Measurements from ENCODE around the gene C11orf68. TPM values are rescaled to one million over a fixed set of nuclear protein-coding genes. Genes with fewer than 3 reads are reported as not detected.

The C11orf68 gene
- total RNA-seq, 1 donor from 2014 or later: 34.6 TPM

DNA sequence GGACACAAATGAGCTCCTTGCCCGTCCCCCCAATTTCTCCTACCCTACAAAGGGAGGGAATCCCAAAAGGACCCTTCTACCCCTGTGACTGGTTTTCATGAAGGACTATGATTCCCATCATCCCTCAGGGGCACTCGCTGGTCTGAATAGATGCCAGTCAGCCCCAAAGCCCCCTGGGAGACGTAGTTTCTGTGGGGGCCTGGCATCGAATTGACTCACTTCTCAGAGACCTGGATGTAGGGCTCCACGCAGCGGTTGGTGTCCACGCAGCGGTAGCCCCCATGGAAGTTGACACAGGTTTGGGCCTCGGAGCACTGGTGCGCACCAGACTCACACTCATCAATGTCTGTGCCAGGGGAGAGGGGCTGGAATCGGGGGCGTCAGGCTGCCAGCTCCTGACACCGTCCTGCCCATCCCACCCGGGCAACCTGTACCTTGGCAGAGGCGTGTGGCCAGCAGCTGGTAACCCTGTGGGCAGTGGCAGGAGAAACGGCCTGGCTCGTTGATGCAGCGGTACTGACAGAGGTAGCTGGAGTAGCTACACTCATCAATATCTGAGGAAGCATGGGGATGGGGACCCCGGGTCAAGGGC is 50.7 kb downstream of the C11orf68 start:
- Histone ChIP-seq H3K36me3 (ENCODE audit: insufficient read depth, low read length) (peaks cover 28% of the 10 kb centered on the region), H4K20me1 (ENCODE audit: insufficient read depth, low read length) (peaks cover 82% of the 10 kb centered on the region), H3K4me2 (ENCODE audit: low read length) (no peak overlapping the region), H3K9me3 (ENCODE audit: insufficient read depth, low read depth, low read length) (no peaks in the 10 kb centered on the region), H3K9ac (ENCODE audit: low read length) (no peak overlapping the region), H3K27ac (ENCODE audit: low read depth, low read length) (no peak overlapping the region), H3K79me2 (ENCODE audit: insufficient read depth, low read length) (peaks cover 59% of the 10 kb centered on the region), H3K4me1 (ENCODE audit: insufficient read depth, low read length) (peaks cover 27% of the 10 kb centered on the region), H3K4me3 (ENCODE audit: insufficient read depth, low read depth, low read length) (no peak overlapping the region), H2AFZ (ENCODE audit: low read depth, low read length) (no peak overlapping the region), H3K27me3 (ENCODE audit: insufficient read depth, low read length) (no peaks in the 10 kb centered on the region)
- Mint-ChIP-seq H3K27ac (ENCODE audit: unreplicated experiment) (peak overlapping the region; percentile 26), H3K36me3 (ENCODE audit: low read depth, unreplicated experiment) (peaks cover 12% of the 10 kb centered on the region), H3K4me3 (ENCODE audit: unreplicated experiment) (peak overlapping the region; percentile 60), H3K4me1 (ENCODE audit: low read depth, unreplicated experiment) (peaks cover 18% of the 10 kb centered on the region), H3K9me3 (ENCODE audit: unreplicated experiment) (no peaks in the 10 kb centered on the region), H3K27me3 (ENCODE audit: low read depth, unreplicated experiment) (no peaks in the 10 kb centered on the region)
- FAIRE-seq: no peak
- TF ChIP-seq, protein P1, sequence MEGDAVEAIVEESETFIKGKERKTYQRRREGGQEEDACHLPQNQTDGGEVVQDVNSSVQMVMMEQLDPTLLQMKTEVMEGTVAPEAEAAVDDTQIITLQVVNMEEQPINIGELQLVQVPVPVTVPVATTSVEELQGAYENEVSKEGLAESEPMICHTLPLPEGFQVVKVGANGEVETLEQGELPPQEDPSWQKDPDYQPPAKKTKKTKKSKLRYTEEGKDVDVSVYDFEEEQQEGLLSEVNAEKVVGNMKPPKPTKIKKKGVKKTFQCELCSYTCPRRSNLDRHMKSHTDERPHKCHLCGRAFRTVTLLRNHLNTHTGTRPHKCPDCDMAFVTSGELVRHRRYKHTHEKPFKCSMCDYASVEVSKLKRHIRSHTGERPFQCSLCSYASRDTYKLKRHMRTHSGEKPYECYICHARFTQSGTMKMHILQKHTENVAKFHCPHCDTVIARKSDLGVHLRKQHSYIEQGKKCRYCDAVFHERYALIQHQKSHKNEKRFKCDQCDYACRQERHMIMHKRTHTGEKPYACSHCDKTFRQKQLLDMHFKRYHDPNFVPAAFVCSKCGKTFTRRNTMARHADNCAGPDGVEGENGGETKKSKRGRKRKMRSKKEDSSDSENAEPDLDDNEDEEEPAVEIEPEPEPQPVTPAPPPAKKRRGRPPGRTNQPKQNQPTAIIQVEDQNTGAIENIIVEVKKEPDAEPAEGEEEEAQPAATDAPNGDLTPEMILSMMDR (IDR thresholded peaks at IDR 0.05; ENCODE audit: insufficient read depth, low read depth, low read length): no peak
- TF ChIP-seq EZH2 (IDR thresholded peaks at IDR 0.05; ENCODE audit: insufficient read depth, low read length): no peak
- no peak for DNase-seq (ENCODE audit: low read depth)

DNA sequence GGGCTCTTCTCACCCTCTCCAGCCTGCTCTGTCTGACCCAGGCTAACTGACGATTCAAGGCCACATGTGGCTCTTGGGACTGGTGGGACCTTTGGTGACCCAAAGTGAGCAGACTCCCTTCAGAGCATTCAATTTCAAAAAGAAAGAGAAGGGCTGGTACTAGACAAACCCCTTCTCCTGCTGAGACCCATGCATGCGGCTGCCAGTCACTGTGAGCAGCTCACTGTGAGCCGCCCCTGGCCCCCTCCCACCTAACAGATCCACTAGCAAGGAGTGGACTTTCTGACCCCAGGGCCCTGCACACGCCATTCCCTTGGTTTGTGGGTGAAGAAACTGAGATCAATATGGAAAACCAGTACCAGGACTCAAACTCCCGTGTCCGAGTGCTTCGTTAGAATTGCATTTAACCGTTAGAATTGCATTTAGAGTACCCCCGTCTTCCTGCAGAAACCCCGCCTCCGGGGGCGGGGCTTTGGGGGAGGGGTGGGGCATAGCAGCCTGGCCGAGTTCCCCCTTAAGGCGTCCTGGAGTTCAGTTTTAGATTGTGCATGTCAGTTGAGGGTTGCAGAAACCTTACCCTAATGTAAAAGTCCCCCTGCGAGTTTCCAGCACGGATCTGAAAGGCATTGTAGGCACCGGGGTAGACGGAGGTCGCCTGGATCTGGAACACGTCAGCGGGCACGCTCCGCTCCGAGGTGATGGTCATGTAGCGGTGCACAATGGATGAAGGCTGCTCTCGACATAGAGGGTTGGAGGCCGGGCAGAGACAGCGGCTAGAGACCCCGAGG is 51.4 kb downstream of the C11orf68 start:
- H3K4me2 ChIP-seq (ENCODE audit: low read length): no peak overlapping the region
- FAIRE-seq (no peak), DNase-seq (ENCODE audit: low read depth) (no peak)
- no peak overlapping the region for H3K27ac ChIP-seq (ENCODE audit: low read depth, low read length)
- H3K9me3 ChIP-seq (ENCODE audit: insufficient read depth, low read depth, low read length): no peaks in the 10 kb centered on the region
- no peak overlapping the region for H3K4me3 ChIP-seq (ENCODE audit: insufficient read depth, low read depth, low read length)
- H3K4me1 Mint-ChIP-seq (ENCODE audit: low read depth, unreplicated experiment): peaks cover 24% of the 10 kb centered on the region
- peaks cover 89% of the 10 kb centered on the region for H4K20me1 ChIP-seq (ENCODE audit: insufficient read depth, low read length)
- no peak overlapping the region for H3K27ac Mint-ChIP-seq (ENCODE audit: unreplicated experiment)
- H3K79me2 ChIP-seq (ENCODE audit: insufficient read depth, low read length): peaks cover 62% of the 10 kb centered on the region
- peaks cover 14% of the 10 kb centered on the region for H3K36me3 Mint-ChIP-seq (ENCODE audit: low read depth, unreplicated experiment)
- peaks cover 27% of the 10 kb centered on the region for H3K4me1 ChIP-seq (ENCODE audit: insufficient read depth, low read length)
- no peaks in the 10 kb centered on the region for H3K27me3 Mint-ChIP-seq (ENCODE audit: low read depth, unreplicated experiment)
- no peaks in the 10 kb centered on the region for H3K27me3 ChIP-seq (ENCODE audit: insufficient read depth, low read length)
- H2AFZ ChIP-seq (ENCODE audit: low read depth, low read length): no peak overlapping the region
- no peak for TF ChIP-seq EZH2 (IDR thresholded peaks at IDR 0.05; ENCODE audit: insufficient read depth, low read length)
- TF ChIP-seq, protein P1 (IDR thresholded peaks at IDR 0.05; ENCODE audit: insufficient read depth, low read depth, low read length): no peak
- H3K9ac ChIP-seq (ENCODE audit: low read length): no peak overlapping the region
- H3K4me3 Mint-ChIP-seq (ENCODE audit: unreplicated experiment): peak overlapping the region; percentile 27
- no peaks in the 10 kb centered on the region for H3K9me3 Mint-ChIP-seq (ENCODE audit: unreplicated experiment)
- H3K36me3 ChIP-seq (ENCODE audit: insufficient read depth, low read length): peaks cover 35% of the 10 kb centered on the region

Other genes with a start within 250 kb of the C11orf68 start
- gene KAT5, start 206.8 kb downstream of the C11orf68 start, total RNA-seq: 26.8 and 31.4 TPM in 2 replicates
- gene RNASEH2C, start 198.3 kb downstream of the C11orf68 start, total RNA-seq: 24.7 and 25.0 TPM in 2 replicates
- gene AP5B1, start 138.1 kb downstream of the C11orf68 start, total RNA-seq: 10.4 and 10.9 TPM in 2 replicates
- gene OVOL1, start 132.0 kb downstream of the C11orf68 start, total RNA-seq: 0.22 and 1.0 TPM in 2 replicates
- gene SNX32, start 85.1 kb downstream of the C11orf68 start, total RNA-seq: 1.2 and 1.5 TPM in 2 replicates
- 1,793 and 1,931 TPM in 2 replicates for gene CFL1, start 60.9 kb downstream of the C11orf68 start, total RNA-seq
- gene MUS81, start 58.6 kb downstream of the C11orf68 start, total RNA-seq: 59.9 and 64.3 TPM in 2 replicates
- 97.3 and 119 TPM in 2 replicates for gene EFEMP2, start 46.3 kb downstream of the C11orf68 start, total RNA-seq
- gene CTSW, start 39.2 kb downstream of the C11orf68 start, total RNA-seq: not detected in 2 replicates
- 67.4 and 68.7 TPM in 2 replicates for gene FIBP, start 30.6 kb downstream of the C11orf68 start, total RNA-seq
- 29.9 and 31.4 TPM in 2 replicates for gene CCDC85B, start 28.4 kb downstream of the C11orf68 start, total RNA-seq
- 24.5 and 37.9 TPM in 2 replicates for gene FOSL1, start 18.7 kb downstream of the C11orf68 start, total RNA-seq
- 158 and 169 TPM in 2 replicates for gene DRAP1, start 364 bp upstream of the C11orf68 start, total RNA-seq
- gene TSGA10IP, start 26.4 kb upstream of the C11orf68 start, total RNA-seq: not detected in 2 replicates
- gene SART1, start 42.7 kb upstream of the C11orf68 start, total RNA-seq: 36.3 and 36.5 TPM in 2 replicates
- gene EIF1AD, start 83.1 kb upstream of the C11orf68 start, total RNA-seq: 35.9 and 42.7 TPM in 2 replicates
- 158 and 180 TPM in 2 replicates for gene BANF1, start 83.4 kb upstream of the C11orf68 start, total RNA-seq
- gene CST6, start 92.9 kb upstream of the C11orf68 start, total RNA-seq: not detected in 2 replicates
- 0.45 TPM in 1 of 2 replicates, not detected in the other for gene CATSPER1, start 107.4 kb upstream of the C11orf68 start, total RNA-seq
- gene GAL3ST3, start 130.1 kb upstream of the C11orf68 start, total RNA-seq: 0.46 and 0.61 TPM in 2 replicates
- 169 and 170 TPM in 2 replicates for gene SF3B2, start 133.3 kb upstream of the C11orf68 start, total RNA-seq
- gene PACS1, start 151.2 kb upstream of the C11orf68 start, total RNA-seq: 86.0 and 86.9 TPM in 2 replicates